Stimulated activated naive CD8-positive, alpha-beta T cell treated with anti-CD3 and anti-CD28 coated beads, Interleukin-15, Interleukin-2, amounts not matched to agents 100 U/mL and 50 U/mL, for 24 hours (primary cell): ENCODE results near the gene FAM193B.

ENCODE experiments used
- ATAC-seq: fragments of 150-1000 bp; cut with Tn5 transposase; one replicate; pipeline ENCODE4 v1.10.0; 2021
- DNase-seq: peaks from one replicate; pipeline ENCODE4 v3.0.0; 2021

Gene FAM193B

DNA sequence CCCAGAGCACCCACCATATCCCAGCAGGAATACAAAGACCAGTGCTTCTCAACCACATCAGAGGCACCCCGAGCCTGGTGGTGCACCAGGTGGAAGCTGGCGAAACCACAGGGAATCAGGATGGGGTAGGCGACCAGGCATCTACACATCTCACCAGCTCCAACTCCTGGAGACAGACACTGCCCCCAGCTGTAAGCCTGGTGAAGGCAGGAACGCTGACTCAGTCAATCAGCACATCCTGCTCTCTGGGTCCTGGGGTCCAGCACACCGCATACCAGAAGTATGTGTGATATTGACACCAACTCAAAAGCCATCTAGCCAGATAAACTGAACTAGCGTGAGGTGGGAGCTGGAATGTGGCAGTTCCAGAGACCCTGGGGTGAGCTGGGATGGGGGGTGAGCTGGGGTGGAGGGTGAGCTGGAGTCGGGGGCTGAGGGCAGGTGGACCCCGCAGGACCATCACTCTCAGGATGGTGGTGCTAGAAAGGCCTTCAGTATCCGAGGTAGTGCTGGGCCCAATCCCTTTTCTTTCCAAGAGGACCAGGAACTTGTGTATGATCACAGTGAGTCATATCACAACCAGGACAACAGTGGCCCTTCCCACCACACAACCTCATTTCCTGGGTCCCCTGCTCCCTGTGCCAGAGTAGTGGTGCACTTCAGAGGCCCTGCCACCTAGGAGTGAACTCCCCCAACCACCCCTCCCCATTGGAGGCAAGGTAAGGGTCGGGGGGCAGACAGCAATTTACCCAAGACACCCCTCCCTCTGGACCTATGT is 83.4 kb downstream of the FAM193B start:
- no peak for DNase-seq
- ATAC-seq, result no peak
